B cell (primary cell): ENCODE measurements around the gene PLA2G4D. TPM values are rescaled to one million over a fixed set of nuclear protein-coding genes. Genes with fewer than 3 reads are reported as not detected.

Source experiments
- ATAC-seq: fragments of 200-7000 bp; cut with Tn5 transposase; one replicate; pipeline ENCODE4 v1.10.0; 2021; ENCODE audit warnings: low read depth, mild to moderate bottlenecking, moderate number of reproducible peaks, moderate library complexity
- CTCF ChIA-PET: fragments of 350-600 bp; sonication (Branson Sonifier 250); formaldehyde crosslinking; loops from one replicate; lab custom pipeline; 2021; ENCODE audit warnings: antibody characterized with exemption, inconsistent platforms; lab: Charles Lee
- POLR2A ChIA-PET: fragments of 350-600 bp; sonication (Branson Sonifier 250); formaldehyde crosslinking; loops from one replicate; lab custom pipeline; 2021; ENCODE audit warnings: antibody characterized with exemption; lab: Charles Lee
- DNase-seq: peaks from one replicate; pipeline ENCODE4 v3.0.0; 2013
- H2AFZ ChIP-seq: 2 replicates; pipeline ENCODE4 v1.6.1; 2012; ENCODE audit warnings: mild to moderate bottlenecking, low read depth, low read length; ENCODE audit not compliant: insufficient read depth, poor library complexity, severe bottlenecking
- H3K27ac ChIP-seq, 2 donors: 1 replicate in 1 of 2; 2 replicates in 1 of 2; pipeline ENCODE4 v1.5.1; 2012 to 2013; ENCODE audit warnings: low read length in 2 of 2, mild to moderate bottlenecking in 2 of 2, moderate library complexity in 1 of 2
- H3K27me3 ChIP-seq, 4 experiments: fragments of 200-600 bp in 1 of 4; sonication (generic) in 1 of 4; replicated peaks in 1 of 4; 1 replicate in 2 of 4; 2 replicates in 2 of 4; pipeline versions ENCODE4 v1.6.1 to v1.7.0; 2013 to 2016; ENCODE audit warnings: low read length in 3 of 4, mild to moderate bottlenecking in 2 of 4, mixed read lengths in 1 of 4, moderate library complexity in 1 of 4; ENCODE audit not compliant: insufficient read depth in 4 of 4, control insufficient read depth in 3 of 4; ENCODE audit errors: control extremely low read depth in 1 of 4
- H3K36me3 ChIP-seq, 2 experiments: replicated peaks in 1 of 2; 1 replicate in 1 of 2; 2 replicates in 1 of 2; pipeline versions ENCODE4 v1.6.1 to v1.7.1; 2013; ENCODE audit warnings: low read length in 1 of 2; ENCODE audit not compliant: insufficient read depth in 2 of 2, control insufficient read depth in 1 of 2; ENCODE audit errors: control extremely low read depth in 1 of 2, extremely low read depth in 1 of 2
- H3K4me1 ChIP-seq, 2 donors: fragments of 200-600 bp in 1 of 2; sonication (generic) in 1 of 2; 1 replicate in 1 of 2; 2 replicates in 1 of 2; pipeline versions ENCODE4 v1.5.1 to v1.6.1; 2013 to 2017; ENCODE audit warnings: low read length in 2 of 2; ENCODE audit not compliant: control insufficient read depth in 2 of 2, insufficient read depth in 2 of 2
- H3K4me2 ChIP-seq: replicated peaks from 2 replicates; pipeline ENCODE3; 2012; ENCODE audit warnings: mild to moderate bottlenecking, low read depth, low read length; ENCODE audit not compliant: poor library complexity, severe bottlenecking
- H3K4me3 ChIP-seq, 5 experiments: fragments of 200-600 bp in 1 of 5; sonication (generic) in 1 of 5; 1 replicate in 3 of 5; 2 replicates in 2 of 5; pipeline versions ENCODE4 v1.5.1 to v1.7.0; 2011 to 2016; ENCODE audit warnings: low read length in 4 of 5, mild to moderate bottlenecking in 4 of 5, low read depth in 2 of 5, control low read depth in 1 of 5, moderate library complexity in 1 of 5; ENCODE audit not compliant: insufficient read depth in 1 of 5; ENCODE audit errors: control extremely low read depth in 1 of 5, extremely low read depth in 1 of 5
- H3K79me2 ChIP-seq: fragments of 200-600 bp; sonication (generic); one replicate; pipeline ENCODE4 v1.6.0; 2016; ENCODE audit warnings: low read length; ENCODE audit not compliant: control insufficient read depth, insufficient read depth
- H3K9ac ChIP-seq: fragments of 200-600 bp; sonication (generic); 2 replicates; pipeline ENCODE4 v1.6.1; 2017; ENCODE audit warnings: mild to moderate bottlenecking, low read length, moderate library complexity
- H3K9me3 ChIP-seq, 3 donors: one replicate each; pipeline versions ENCODE4 v1.6.1 to v1.7.1; 2013; ENCODE audit warnings: low read length in 2 of 3; ENCODE audit not compliant: control insufficient read depth in 2 of 3, insufficient read depth in 1 of 3; ENCODE audit errors: control extremely low read depth in 1 of 3
- H4K20me1 ChIP-seq: 2 replicates; pipeline ENCODE4 v1.6.0; 2012; ENCODE audit warnings: mild to moderate bottlenecking, low read length; ENCODE audit not compliant: insufficient read depth, control insufficient read depth, poor library complexity, severe bottlenecking
- H3K27ac Mint-ChIP-seq: one replicate; pipeline ENCODE4 v1.8.0; 2021; ENCODE audit warnings: mixed read lengths
- H3K27me3 Mint-ChIP-seq: one replicate; pipeline ENCODE4 v1.8.0; 2021; ENCODE audit warnings: mixed read lengths
- H3K4me1 Mint-ChIP-seq: one replicate; pipeline ENCODE4 v1.8.0; 2021; ENCODE audit warnings: mixed read lengths
- H3K4me3 Mint-ChIP-seq: one replicate; pipeline ENCODE4 v1.8.0; 2021; ENCODE audit warnings: mixed read lengths
- H3K9me3 Mint-ChIP-seq: one replicate; pipeline ENCODE4 v1.8.0; 2022; ENCODE audit warnings: mixed read lengths; ENCODE audit not compliant: insufficient read depth
- EZH2 ChIP-seq: IDR thresholded peaks from 2 replicates; pipeline ENCODE4 v1.6.1; 2012; ENCODE audit warnings: borderline replicate concordance, low read depth, mild to moderate bottlenecking, moderate library complexity, low read length; ENCODE audit not compliant: insufficient read depth, poor library complexity, severe bottlenecking
- WGBS: methylation state at CpG from one replicate; pipeline ENCODE4 v1.1.5; 2013; ENCODE audit warnings: missing lambda C conversion rate; ENCODE audit not compliant: insufficient coverage; 5-methylcytosine and 5-hydroxymethylcytosine counted together
- intact Hi-C: fragments of 100-400 bp; cut with micrococcal nuclease; formaldehyde crosslinking; loops from one replicate; pipeline ENCODE4 v1.10.0; 2022
- polyA plus RNA-seq: library from polyadenylated mRNA; depleted of rRNA; stranded (reverse); fragments of >200 nt; gene quantifications from 2 replicates; pipeline ENCODE4 v1.2.3, GENCODE V29; 2012
- total RNA-seq, 2 donors: library from RNA; stranded (reverse); fragments of 120-200 nt in 1 of 2; gene quantifications; 1 replicate in 1 of 2; 2 replicates in 1 of 2; pipeline versions ENCODE4 v1.2.3 to v1.2.4, GENCODE V29; 2013 to 2022
- TF ChIP-seq, protein P1 (sequence below): fragments of 200-600 bp; IDR thresholded peaks from one replicate; pipeline ENCODE4 v1.8.0; 2022; ENCODE audit warnings: antibody characterized with exemption, mild to moderate bottlenecking

The PLA2G4D gene
- total and polyA plus RNA-seq, 2 donors (not counting 1 experiment from before 2014, with no cell fraction given) = not detected

DNA sequence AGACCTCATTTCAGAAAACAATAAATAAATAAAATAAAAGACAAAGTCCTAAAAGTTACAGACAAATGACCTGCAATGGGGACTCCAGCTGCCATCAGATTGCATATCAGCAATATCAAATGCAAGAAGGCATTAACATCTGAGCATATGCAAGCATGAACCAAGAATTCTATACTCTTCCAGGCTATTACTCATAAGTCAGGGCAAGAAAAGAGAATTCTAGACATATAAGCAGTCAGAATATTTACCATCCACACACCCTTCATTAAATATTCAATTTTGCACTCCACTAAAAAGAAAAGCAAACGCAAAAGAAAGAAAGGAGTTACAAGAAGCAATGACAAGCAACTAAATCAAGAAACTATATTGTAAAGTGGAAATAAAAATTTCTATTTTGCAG lies 41.0 kb upstream of the PLA2G4D start:
- Histone ChIP-seq H3K79me2 (no peaks in the 10 kb centered on the region), H3K4me3 (no peak overlapping the region), H4K20me1 (no peaks in the 10 kb centered on the region), H3K36me3 (no peaks in the 10 kb centered on the region), H2AFZ (no peak overlapping the region), H3K27me3 (peaks cover 0 to 10% (median 0%) of the 10 kb centered on the region in 4 experiments), H3K27ac (no peak overlapping the region), H3K4me2 (no peak overlapping the region), H3K4me1 (no peaks in the 10 kb centered on the region), H3K9ac (no peak overlapping the region), H3K9me3 (no peaks in the 10 kb centered on the region)
- Mint-ChIP-seq H3K27ac (no peak overlapping the region), H3K4me3 (no peak overlapping the region), H3K27me3 (peaks cover 12% of the 10 kb centered on the region), H3K4me1 (no peaks in the 10 kb centered on the region), H3K9me3 (no peaks in the 10 kb centered on the region)
- TF ChIP-seq, protein P1, sequence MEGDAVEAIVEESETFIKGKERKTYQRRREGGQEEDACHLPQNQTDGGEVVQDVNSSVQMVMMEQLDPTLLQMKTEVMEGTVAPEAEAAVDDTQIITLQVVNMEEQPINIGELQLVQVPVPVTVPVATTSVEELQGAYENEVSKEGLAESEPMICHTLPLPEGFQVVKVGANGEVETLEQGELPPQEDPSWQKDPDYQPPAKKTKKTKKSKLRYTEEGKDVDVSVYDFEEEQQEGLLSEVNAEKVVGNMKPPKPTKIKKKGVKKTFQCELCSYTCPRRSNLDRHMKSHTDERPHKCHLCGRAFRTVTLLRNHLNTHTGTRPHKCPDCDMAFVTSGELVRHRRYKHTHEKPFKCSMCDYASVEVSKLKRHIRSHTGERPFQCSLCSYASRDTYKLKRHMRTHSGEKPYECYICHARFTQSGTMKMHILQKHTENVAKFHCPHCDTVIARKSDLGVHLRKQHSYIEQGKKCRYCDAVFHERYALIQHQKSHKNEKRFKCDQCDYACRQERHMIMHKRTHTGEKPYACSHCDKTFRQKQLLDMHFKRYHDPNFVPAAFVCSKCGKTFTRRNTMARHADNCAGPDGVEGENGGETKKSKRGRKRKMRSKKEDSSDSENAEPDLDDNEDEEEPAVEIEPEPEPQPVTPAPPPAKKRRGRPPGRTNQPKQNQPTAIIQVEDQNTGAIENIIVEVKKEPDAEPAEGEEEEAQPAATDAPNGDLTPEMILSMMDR = no peak
- no peak for TF ChIP-seq EZH2
- no CpG with 5 or more reads among the region's 1 CpG for WGBS
- DNase-seq (no peak), ATAC-seq (no peak)
- CTCF ChIA-PET = interaction anchor here (1.1 to 1.5 kb wide), 3 partner anchors 10 to 146 kb away, joined by 4 read pairs; no protein-coding TSS in a partner anchor
- POLR2A ChIA-PET = no interaction called here
- intact Hi-C loops = no loop called here

DNA sequence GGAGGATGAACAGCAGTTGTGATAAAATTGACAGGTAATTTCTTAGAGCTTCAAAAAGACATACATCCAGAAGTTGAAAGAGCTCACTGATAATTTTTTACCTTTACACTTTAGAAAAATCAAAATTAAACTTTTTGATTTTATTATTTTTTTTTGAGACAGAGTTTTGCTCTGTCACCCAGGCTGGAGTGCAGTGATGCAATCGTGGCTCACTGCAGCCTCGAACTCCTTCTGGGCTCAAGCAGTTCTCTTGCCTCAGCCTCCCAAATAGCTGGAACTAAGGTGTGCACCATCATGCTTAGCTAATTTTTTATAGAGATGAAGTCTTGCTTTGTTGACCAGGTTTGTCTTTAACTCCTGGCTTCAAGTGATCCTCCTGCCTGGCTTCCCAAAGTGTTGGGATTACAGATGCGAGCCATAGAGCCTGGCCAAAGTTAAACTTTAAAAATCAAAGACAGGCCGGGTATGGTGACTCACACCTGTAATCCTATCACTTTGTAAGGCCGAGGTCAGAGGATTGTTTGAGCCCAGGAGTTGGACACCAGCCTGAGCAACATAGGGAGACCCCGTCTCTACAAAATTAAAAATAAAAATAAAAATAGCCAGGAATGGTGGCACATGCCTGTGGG lies 40.4 kb upstream of the PLA2G4D start:
- H4K20me1 ChIP-seq = no peaks in the 10 kb centered on the region
- no peaks in the 10 kb centered on the region for H3K4me1 ChIP-seq
- no peak overlapping the region for H3K4me3 Mint-ChIP-seq
- H3K36me3 ChIP-seq = no peaks in the 10 kb centered on the region
- ChIA-PET CTCF (interaction anchor here (0.9 to 1.5 kb wide), 3 partner anchors 9 to 230 kb away, joined by 3 to 4 read pairs (median 4); no protein-coding TSS in a partner anchor), POLR2A (no interaction called here)
- H3K9me3 Mint-ChIP-seq = no peaks in the 10 kb centered on the region
- peaks cover 13% of the 10 kb centered on the region for H3K27me3 Mint-ChIP-seq
- no peak overlapping the region for H3K4me3 ChIP-seq
- 100% methylated on average over 1 of the region's 6 CpGs for WGBS
- no peaks in the 10 kb centered on the region for H3K4me1 Mint-ChIP-seq
- intact Hi-C loops = no loop called here
- H3K27me3 ChIP-seq = peaks cover 0 to 11% (median under 1%) of the 10 kb centered on the region in 4 experiments
- H3K79me2 ChIP-seq = no peaks in the 10 kb centered on the region
- H3K27ac ChIP-seq = no peak overlapping the region
- DNase-seq (no peak), ATAC-seq (no peak)
- H3K9ac ChIP-seq = no peak overlapping the region
- no peaks in the 10 kb centered on the region for H3K9me3 ChIP-seq
- no peak overlapping the region for H3K27ac Mint-ChIP-seq
- no peak for TF ChIP-seq EZH2
- TF ChIP-seq, protein P1 = no peak
- no peak overlapping the region for H2AFZ ChIP-seq
- H3K4me2 ChIP-seq = no peak overlapping the region
